GM21447 (cell line): ENCODE results near the gene ZNF648.
"Not testable (repeated sequence)": the region's sequence is repeated elsewhere in the genome, so short reads cannot be mapped to it uniquely, and the experiment has no call there.

Experiments used
- ATAC-seq: cut with Tn5 transposase; IDR thresholded peaks from one replicate; pipeline ENCODE4 v1.9.1; 2021; ENCODE audit not compliant: unreplicated experiment

ZNF648 gene

DNA sequence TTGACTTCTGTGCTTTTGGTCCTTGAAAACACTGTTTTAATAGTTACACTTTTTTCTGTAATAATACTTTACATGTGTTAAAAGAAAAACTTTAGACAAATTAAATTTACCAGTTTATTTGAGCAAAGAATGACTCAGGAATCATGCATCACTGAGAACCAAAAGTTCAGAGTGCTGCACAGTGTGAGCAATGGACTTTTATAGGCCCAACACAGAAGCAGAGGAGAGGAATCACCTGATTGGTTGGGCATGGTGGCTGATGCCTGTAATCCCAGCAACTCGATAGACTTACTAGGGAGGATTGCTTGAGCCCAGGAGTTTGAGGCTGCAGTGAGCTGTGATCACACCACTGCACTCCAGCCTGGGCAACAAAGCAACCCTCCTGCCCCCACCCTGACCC is 29.3 kb downstream of the ZNF648 start:
- no peak for ATAC-seq

DNA sequence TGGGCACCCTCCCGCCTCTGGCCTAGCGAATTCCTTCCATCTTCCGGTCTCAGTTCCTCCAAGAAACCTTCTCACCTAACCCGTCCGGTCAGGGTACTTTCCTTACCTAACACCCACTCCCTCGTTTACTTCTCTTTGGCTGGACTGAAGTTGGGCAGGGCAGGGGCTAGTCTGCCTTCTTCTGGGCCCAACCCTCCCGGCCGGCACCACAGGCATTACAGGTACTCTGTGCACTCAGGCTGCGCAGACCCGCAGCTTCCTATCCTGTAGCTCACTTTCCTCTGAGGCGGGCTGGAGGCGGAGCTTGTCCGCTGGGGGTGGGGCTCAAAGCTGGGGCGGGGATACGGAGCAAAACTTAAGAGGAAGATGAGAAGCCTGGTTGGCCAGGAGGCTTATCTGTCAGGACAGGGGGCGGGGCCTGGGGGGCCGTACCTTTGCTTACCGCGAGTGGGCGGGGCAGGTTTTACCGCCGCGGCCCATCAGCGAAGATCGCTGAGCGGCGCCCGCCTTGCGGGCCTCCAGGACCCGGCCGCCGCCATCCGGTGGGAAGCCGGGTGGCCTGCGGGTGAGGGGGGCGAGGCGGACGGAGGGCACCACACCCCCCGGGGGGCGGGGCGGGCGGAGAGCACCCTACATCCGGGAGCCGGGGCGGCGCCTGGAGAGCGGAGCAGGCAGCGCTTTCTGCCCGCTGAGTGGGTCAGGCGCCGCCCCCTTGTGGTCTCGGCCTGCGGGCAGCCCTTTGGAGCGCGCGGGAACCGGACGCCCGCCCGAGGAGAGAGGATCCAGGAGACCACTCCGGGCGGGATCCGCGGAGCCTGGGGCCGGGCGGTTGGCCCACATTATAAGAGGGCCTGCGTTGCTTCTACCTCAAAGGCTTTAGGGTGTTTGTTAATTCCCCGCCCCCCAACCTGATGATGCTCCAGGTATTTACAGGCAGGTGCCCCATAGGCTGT is 31.9 kb downstream of the ZNF648 start:
- peak; percentile 95 for ATAC-seq

DNA sequence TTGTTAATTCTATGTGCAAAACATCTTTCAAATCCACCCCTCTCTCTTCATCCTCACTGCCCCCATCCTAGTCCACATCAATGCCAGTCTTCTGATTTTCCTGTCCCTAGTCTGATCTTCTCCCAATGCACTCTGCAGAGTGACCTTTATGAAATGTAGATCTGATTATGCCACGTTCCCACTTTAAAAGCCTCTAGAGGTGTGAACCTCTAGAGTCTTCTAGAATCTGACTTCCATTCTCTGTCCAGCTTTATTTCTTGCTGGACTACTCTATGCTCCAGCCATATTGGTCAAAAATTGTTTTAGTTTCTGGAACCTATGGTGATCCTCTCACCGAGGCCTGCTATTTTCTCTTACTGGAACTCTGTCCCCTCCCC is 32.5 kb downstream of the ZNF648 start:
- ATAC-seq: no peak

DNA sequence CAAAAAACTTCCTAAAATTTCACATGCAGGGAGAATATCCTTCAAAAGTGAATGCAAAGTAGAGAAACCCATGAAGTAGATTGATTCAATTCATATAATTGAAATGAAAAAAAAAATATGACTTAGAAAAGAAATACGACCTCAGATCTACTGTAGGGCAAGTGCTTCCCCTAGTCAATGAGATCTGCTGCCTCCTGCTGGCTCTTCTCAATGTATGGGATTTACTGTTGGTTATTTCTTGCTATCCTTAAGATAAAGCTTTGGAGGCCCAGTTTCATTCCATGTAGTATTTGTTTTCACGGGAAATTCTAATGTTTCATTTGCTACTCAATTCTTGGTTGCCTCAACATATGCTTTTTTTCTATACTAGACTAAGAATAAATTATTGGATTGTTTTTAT is 46.2 kb downstream of the ZNF648 start:
- ATAC-seq: no peak

DNA sequence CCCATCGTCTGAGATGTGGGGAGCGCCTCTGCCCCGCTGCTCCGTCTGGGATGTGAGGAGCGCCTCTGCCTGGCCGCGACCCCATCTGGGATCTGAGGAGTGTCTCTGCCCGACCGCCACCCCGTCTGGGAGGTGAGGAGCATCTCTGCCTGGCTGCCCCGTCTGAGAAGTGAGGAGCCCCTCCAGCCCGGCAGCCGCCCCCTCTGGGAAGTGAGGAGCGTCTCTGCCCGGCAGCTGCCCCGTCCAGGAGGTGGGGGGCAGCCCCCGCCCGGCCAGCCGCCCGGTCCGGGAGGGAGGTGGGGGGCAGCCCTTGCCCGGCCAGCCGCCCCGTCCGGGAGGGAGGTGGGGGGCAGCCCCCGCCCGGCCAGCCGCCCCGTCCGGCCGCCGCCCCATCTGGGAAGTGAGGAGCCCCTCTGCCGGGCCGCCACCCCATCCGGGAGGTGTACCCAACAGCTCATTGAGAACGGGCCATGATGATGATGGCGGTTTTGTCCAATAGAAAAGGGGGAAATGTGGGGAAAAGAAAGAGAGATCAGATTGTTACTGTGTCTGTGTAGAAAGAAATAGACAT is 50.6 kb downstream of the ZNF648 start:
- ATAC-seq: not testable (repeated sequence)

DNA sequence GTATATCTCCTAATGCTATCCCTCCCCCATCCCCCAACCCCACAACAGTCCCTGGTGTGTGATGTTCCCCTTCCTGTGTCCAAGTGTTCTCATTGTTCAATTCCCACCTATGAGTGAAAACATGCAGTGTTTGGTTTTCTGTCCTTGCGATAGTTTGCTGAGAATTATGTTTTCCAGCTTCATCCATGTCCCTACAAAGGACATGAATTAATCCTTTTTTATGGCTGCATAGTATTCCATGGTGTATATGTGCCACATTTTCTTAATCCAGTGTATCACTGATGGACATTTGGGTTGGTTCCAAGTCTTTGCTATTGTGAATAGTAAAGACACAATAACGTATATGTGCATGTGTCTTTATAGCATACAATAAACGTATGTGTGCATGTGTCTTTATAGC is 56.1 kb downstream of the ZNF648 start:
- not testable (repeated sequence) for ATAC-seq

- no peak for ATAC-seq
Measured at GRCh38 chr1:182004601-182005000, 56.9 kb downstream of the ZNF648 start.
